ENCODE measurements around the gene MRPS23.
A peak's percentile ranks its signal among the peaks of the same experiment; 100 is the strongest.

Gene MRPS23

GRCh38 chr17:57849874-57850754, at the start of gene MRPS23:
TSS of gene MRPS23 (minus strand) at chr17:57850044. CDS start at chr17:57850010, 34 bp downstream.
- Mint-ChIP-seq H3K9me3 (no peaks in the 10 kb centered on the region), H3K4me1 (peaks cover 41% of the 10 kb centered on the region), H3K4me3 (peak within 1 kb of the TSS; percentile 93 to 100), H3K27ac (peak within 1 kb of the TSS; percentile 98 to 100), H3K27me3 (no peaks in the 10 kb centered on the region)
- DNase-seq (peak; percentile 94 to 98), ATAC-seq (peak; percentile 95)

GRCh38 chr17:57899391-57899790, 49.5 kb upstream of the MRPS23 start:
- H3K27ac Mint-ChIP-seq = peak overlapping the region in 1 of 2 donors; percentile 40
- H3K4me3 Mint-ChIP-seq = no peak overlapping the region
- no peaks in the 10 kb centered on the region for H3K27me3 Mint-ChIP-seq
- ATAC-seq = no peak
- DNase-seq = no peak
- peaks cover 14% of the 10 kb centered on the region for H3K4me1 Mint-ChIP-seq
- H3K9me3 Mint-ChIP-seq = no peaks in the 10 kb centered on the region

- Mint-ChIP-seq H3K4me3 (no peak overlapping the region), H3K27ac (no peak overlapping the region), H3K27me3 (no peaks in the 10 kb centered on the region), H3K4me1 (peaks cover 11% of the 10 kb centered on the region), H3K9me3 (no peaks in the 10 kb centered on the region)
- no peak for DNase-seq
- no peak for ATAC-seq
Measured at GRCh38 chr17:57898487-57899311, 48.9 kb upstream of the MRPS23 start.

GRCh38 chr17:57895382-57896060, 45.7 kb upstream of the MRPS23 start:
- no peaks in the 10 kb centered on the region for H3K9me3 Mint-ChIP-seq
- peaks cover 4% of the 10 kb centered on the region for H3K4me1 Mint-ChIP-seq
- H3K27me3 Mint-ChIP-seq = peaks cover 7% of the 10 kb centered on the region
- no peak overlapping the region for H3K27ac Mint-ChIP-seq
- ATAC-seq (no peak), DNase-seq (no peak)
- H3K4me3 Mint-ChIP-seq = no peak overlapping the region

GRCh38 chr17:57894848-57895247, 45.0 kb upstream of the MRPS23 start:
- Mint-ChIP-seq H3K27me3 (peaks cover 7% of the 10 kb centered on the region), H3K4me3 (no peak overlapping the region), H3K4me1 (peaks cover 4% of the 10 kb centered on the region), H3K9me3 (no peaks in the 10 kb centered on the region), H3K27ac (no peak overlapping the region)
- no peak for DNase-seq
- no peak for ATAC-seq

GRCh38 chr17:57892820-57893595, 43.2 kb upstream of the MRPS23 start:
- peaks cover 7% of the 10 kb centered on the region for H3K27me3 Mint-ChIP-seq
- peaks cover 4% of the 10 kb centered on the region for H3K4me1 Mint-ChIP-seq
- DNase-seq (no peak), ATAC-seq (peak; percentile 19)
- H3K9me3 Mint-ChIP-seq = no peaks in the 10 kb centered on the region
- H3K27ac Mint-ChIP-seq = no peak overlapping the region
- H3K4me3 Mint-ChIP-seq = no peak overlapping the region

- Mint-ChIP-seq H3K9me3 (no peaks in the 10 kb centered on the region), H3K4me1 (peaks cover 4% of the 10 kb centered on the region), H3K27me3 (peaks cover 7% of the 10 kb centered on the region), H3K27ac (no peak overlapping the region), H3K4me3 (no peak overlapping the region)
- ATAC-seq = peak; percentile 87
- DNase-seq = peak; percentile 75 to 76
Measured at GRCh38 chr17:57892146-57892819, 42.4 kb upstream of the MRPS23 start.

GRCh38 chr17:57890857-57891232, 41.0 kb upstream of the MRPS23 start:
- Mint-ChIP-seq H3K9me3 (no peaks in the 10 kb centered on the region), H3K27ac (no peak overlapping the region), H3K4me1 (peaks cover 4% of the 10 kb centered on the region), H3K4me3 (no peak overlapping the region), H3K27me3 (peaks cover 7% of the 10 kb centered on the region)
- DNase-seq (no peak), ATAC-seq (no peak)

- no peak overlapping the region for H3K4me3 Mint-ChIP-seq
- no peak for DNase-seq
- no peak for ATAC-seq
- peaks cover 7% of the 10 kb centered on the region for H3K27me3 Mint-ChIP-seq
- no peak overlapping the region for H3K27ac Mint-ChIP-seq
- peaks cover 4% of the 10 kb centered on the region for H3K4me1 Mint-ChIP-seq
- no peaks in the 10 kb centered on the region for H3K9me3 Mint-ChIP-seq
Measured at GRCh38 chr17:57889892-57890856, 40.3 kb upstream of the MRPS23 start.

- H3K27ac Mint-ChIP-seq = no peak overlapping the region
- no peaks in the 10 kb centered on the region for H3K9me3 Mint-ChIP-seq
- no peak overlapping the region for H3K4me3 Mint-ChIP-seq
- DNase-seq = no peak
- peaks cover 7% of the 10 kb centered on the region for H3K27me3 Mint-ChIP-seq
- ATAC-seq = no peak
- H3K4me1 Mint-ChIP-seq = peaks cover 4% of the 10 kb centered on the region
Measured at GRCh38 chr17:57889252-57889651, 39.4 kb upstream of the MRPS23 start.

GRCh38 chr17:57888311-57889216, 38.7 kb upstream of the MRPS23 start:
- no peak overlapping the region for H3K4me3 Mint-ChIP-seq

GRCh38 chr17:57887161-57887560, 37.3 kb upstream of the MRPS23 start:
- H3K4me1 Mint-ChIP-seq = no peaks in the 10 kb centered on the region
- no peak for ATAC-seq
- H3K4me3 Mint-ChIP-seq = no peak overlapping the region
- no peaks in the 10 kb centered on the region for H3K9me3 Mint-ChIP-seq
- H3K27me3 Mint-ChIP-seq = peaks cover 7% of the 10 kb centered on the region
- DNase-seq = no peak
- no peak overlapping the region for H3K27ac Mint-ChIP-seq

More at GRCh38 chr17:57888311-57889216, 38.7 kb upstream of the MRPS23 start:
- Mint-ChIP-seq H3K27me3 (peaks cover 7% of the 10 kb centered on the region), H3K9me3 (no peaks in the 10 kb centered on the region), H3K4me1 (peaks cover 4% of the 10 kb centered on the region), H3K27ac (no peak overlapping the region)
- ATAC-seq (no peak), DNase-seq (no peak)

- DNase-seq (no peak), ATAC-seq (no peak)
- Mint-ChIP-seq H3K9me3 (no peaks in the 10 kb centered on the region), H3K4me1 (peaks cover under 1% of the 10 kb centered on the region), H3K4me3 (no peak overlapping the region), H3K27ac (no peak overlapping the region), H3K27me3 (no peaks in the 10 kb centered on the region)
Measured at GRCh38 chr17:57886020-57886419, 36.2 kb upstream of the MRPS23 start.

Measured in stimulated activated naive CD8-positive, alpha-beta T cell treated with anti-CD3 and anti-CD28 coated beads, Interleukin-15, amount 100 ng/mL, for 72 hours (primary cell).